T-cell (primary cell): ENCODE measurements around the gene MESP2. TPM values are rescaled to one million over a fixed set of nuclear protein-coding genes. Genes with fewer than 3 reads are reported as not detected.

ENCODE experiments used
- ATAC-seq, 4 experiments: fragments of 200-7000 bp in 3 of 4; fragments of 150-1000 bp in 1 of 4; cut with Tn5 transposase; replicated peaks in 1 of 4; 1 replicate in 3 of 4; 2 replicates in 1 of 4; pipeline ENCODE4 v1.10.0; 2021; ENCODE audit warnings: moderate library complexity in 3 of 4, mild to moderate bottlenecking in 2 of 4, moderate number of reproducible peaks in 1 of 4
- CTCF ChIA-PET, 2 donors: fragments of 300-600 bp; sonication (Branson Sonifier 250); formaldehyde crosslinking; loops; one replicate each; lab custom pipeline; 2022; ENCODE audit warnings: antibody characterized with exemption in 2 of 2; lab: Charles Lee
- POLR2A ChIA-PET, 2 donors: fragments of 300-600 bp; sonication (Branson Sonifier 250); formaldehyde crosslinking; loops; one replicate each; lab custom pipeline; 2022; ENCODE audit warnings: antibody characterized with exemption in 2 of 2; lab: Charles Lee
- DNase-seq, 35 experiments: peaks; one replicate each; pipeline versions ENCODE4 v3.0.0 to v3.0.0-alpha.2; 2013 to 2023
- H3K27ac ChIP-seq: one replicate; pipeline ENCODE4 v1.5.1; 2013; ENCODE audit warnings: low read length
- H3K27me3 ChIP-seq, 2 experiments: replicated peaks in 1 of 2; 1 replicate in 1 of 2; 2 replicates in 1 of 2; pipeline versions ENCODE4 v1.6.1 to v1.7.0; 2013; ENCODE audit warnings: low read length in 1 of 2, mixed read lengths in 1 of 2; ENCODE audit not compliant: control insufficient read depth in 2 of 2, insufficient read depth in 2 of 2; ENCODE audit errors: extremely low read depth in 1 of 2
- H3K36me3 ChIP-seq, 2 donors: 1 replicate in 1 of 2; 2 replicates in 1 of 2; pipeline versions ENCODE4 v1.6.1 to v1.7.0; 2013; ENCODE audit warnings: low read length in 1 of 2; ENCODE audit not compliant: control insufficient read depth in 2 of 2, insufficient read depth in 1 of 2; ENCODE audit errors: extremely low read depth in 1 of 2
- H3K4me1 ChIP-seq, 2 experiments: 1 replicate in 1 of 2; 2 replicates in 1 of 2; pipeline versions ENCODE4 v1.6.1 to v1.7.0; 2013; ENCODE audit warnings: low read length in 2 of 2, mixed read lengths in 1 of 2; ENCODE audit not compliant: insufficient read depth in 2 of 2, control insufficient read depth in 1 of 2; ENCODE audit errors: extremely low read depth in 1 of 2
- H3K4me3 ChIP-seq, 2 donors: 1 replicate in 1 of 2; 2 replicates in 1 of 2; pipeline versions ENCODE4 v1.5.1 to v1.7.0; 2013; ENCODE audit warnings: mild to moderate bottlenecking in 2 of 2, low read length in 1 of 2, moderate library complexity in 1 of 2; ENCODE audit not compliant: control insufficient read depth in 1 of 2; ENCODE audit errors: extremely low read depth in 1 of 2
- H3K9me3 ChIP-seq: 2 replicates; pipeline ENCODE4 v1.7.0; 2013
- H3K27ac Mint-ChIP-seq, 2 donors: one replicate each; pipeline ENCODE4 v1.8.0; 2020 to 2021; ENCODE audit warnings: mild to moderate bottlenecking in 2 of 2, mixed read lengths in 2 of 2
- H3K27me3 Mint-ChIP-seq, 2 donors: one replicate each; pipeline ENCODE4 v1.8.0; 2021 to 2022; ENCODE audit warnings: mixed read lengths in 2 of 2
- H3K36me3 Mint-ChIP-seq: one replicate; pipeline ENCODE4 v1.8.0; 2021; ENCODE audit warnings: mixed read lengths
- H3K4me1 Mint-ChIP-seq, 3 donors: one replicate each; pipeline ENCODE4 v1.8.0; 2020 to 2022; ENCODE audit warnings: mixed read lengths in 3 of 3, mild to moderate bottlenecking in 1 of 3
- H3K4me3 Mint-ChIP-seq, 3 donors: one replicate each; pipeline ENCODE4 v1.8.0; 2020 to 2022; ENCODE audit warnings: mild to moderate bottlenecking in 3 of 3, mixed read lengths in 3 of 3, moderate library complexity in 3 of 3
- H3K9me3 Mint-ChIP-seq, 3 donors: one replicate each; pipeline ENCODE4 v1.8.0; 2020 to 2022; ENCODE audit warnings: mixed read lengths in 3 of 3
- WGBS: methylation state at CpG from one replicate; pipeline ENCODE4 v1.1.5; 2013; ENCODE audit warnings: missing lambda C conversion rate; ENCODE audit not compliant: insufficient coverage; 5-methylcytosine and 5-hydroxymethylcytosine counted together
- total RNA-seq, 35 experiments: library from RNA in 6 of 35; stranded (reverse) in 6 of 35; fragments of 120-200 nt in 1 of 35; gene quantifications; one replicate each; pipeline versions ENCODE4 v1.2.1 to v1.2.4 and lab custom pipeline; 2013 to 2026

MESP2 gene
- total RNA-seq, 5 donors from 2014 or later (not counting 1 experiment from before 2014, with no cell fraction given): not detected

GRCh38 chr15:89792106-89792805, 16.1 kb downstream of the MESP2 start:
- 95% methylated on average over 13 of the region's 22 CpGs for WGBS
- no peaks in the 10 kb centered on the region for H3K4me1 ChIP-seq
- no peak for DNase-seq

GRCh38 chr15:89794627-89795241, 18.6 kb downstream of the MESP2 start:
- no peak overlapping the region for H3K27ac Mint-ChIP-seq
- Histone ChIP-seq H3K27ac (no peak overlapping the region), H3K4me1 (no peaks in the 10 kb centered on the region), H3K36me3 (no peaks in the 10 kb centered on the region), H3K9me3 (no peaks in the 10 kb centered on the region), H3K4me3 (no peak overlapping the region), H3K27me3 (peaks cover 0 to 20% of the 10 kb centered on the region in 2 experiments)
- ChIA-PET POLR2A (no interaction called here), CTCF (interaction anchor here in 1 of 2 donors (0.6 kb wide), 1 partner anchor 12 kb away, joined by 4 read pairs; no protein-coding TSS in a partner anchor)
- DNase-seq: no peak
- peaks cover 0 to 14% of the 10 kb centered on the region in 2 donors for H3K27me3 Mint-ChIP-seq
- no peak for ATAC-seq
- H3K36me3 Mint-ChIP-seq: no peaks in the 10 kb centered on the region
- WGBS: 60% methylated on average over 2 of the region's 5 CpGs
- H3K4me3 Mint-ChIP-seq: no peak overlapping the region
- no peaks in the 10 kb centered on the region for H3K4me1 Mint-ChIP-seq
- peaks cover 4 to 18% (median 6%) of the 10 kb centered on the region in 3 donors for H3K9me3 Mint-ChIP-seq

More at GRCh38 chr15:89792106-89792805, 16.1 kb downstream of the MESP2 start:
- ChIA-PET CTCF (no interaction called here), POLR2A (no interaction called here)
- Histone ChIP-seq H3K4me3 (no peak overlapping the region), H3K27ac (no peak overlapping the region), H3K36me3 (no peaks in the 10 kb centered on the region), H3K9me3 (no peaks in the 10 kb centered on the region), H3K27me3 (peaks cover 0 to 16% of the 10 kb centered on the region in 2 experiments)
- Mint-ChIP-seq H3K9me3 (peaks cover 6 to 28% (median 13%) of the 10 kb centered on the region in 3 donors), H3K4me3 (no peak overlapping the region), H3K27ac (no peak overlapping the region), H3K4me1 (no peaks in the 10 kb centered on the region), H3K27me3 (peaks cover 0 to 14% of the 10 kb centered on the region in 2 donors), H3K36me3 (peaks cover 2% of the 10 kb centered on the region)
- no peak for ATAC-seq

- Mint-ChIP-seq H3K4me3 (no peak overlapping the region), H3K27ac (no peak overlapping the region), H3K4me1 (no peaks in the 10 kb centered on the region), H3K27me3 (peaks cover 5 to 14% of the 10 kb centered on the region in 2 donors), H3K9me3 (peaks cover 4 to 18% (median 6%) of the 10 kb centered on the region in 3 donors), H3K36me3 (no peaks in the 10 kb centered on the region)
- H3K4me3 ChIP-seq: no peak overlapping the region
- H3K36me3 ChIP-seq: no peaks in the 10 kb centered on the region
- no peak overlapping the region for H3K27ac ChIP-seq
- ChIA-PET POLR2A (no interaction called here), CTCF (no interaction called here)
- DNase-seq (no peak), ATAC-seq (no peak)
- H3K27me3 ChIP-seq: peaks cover 0 to 15% of the 10 kb centered on the region in 2 experiments
- no peaks in the 10 kb centered on the region for H3K4me1 ChIP-seq
- no peaks in the 10 kb centered on the region for H3K9me3 ChIP-seq
These were observed 19.9 kb downstream of the MESP2 start for GRCh38 chr15:89795996-89796395.

- no peaks in the 10 kb centered on the region for H3K4me1 ChIP-seq
- ChIA-PET POLR2A (no interaction called here), CTCF (interaction anchor here (0.6 kb wide), 2 partner anchors 9 to 56 kb away, joined by 4 to 5 read pairs; no protein-coding TSS in a partner anchor)
- H3K36me3 Mint-ChIP-seq: no peaks in the 10 kb centered on the region
- no peaks in the 10 kb centered on the region for H3K4me1 Mint-ChIP-seq
- H3K36me3 ChIP-seq: no peaks in the 10 kb centered on the region
- DNase-seq (no peak), ATAC-seq (no peak)
- WGBS: 61% methylated on average over 3 of the region's 4 CpGs
- H3K27me3 Mint-ChIP-seq: peaks cover 11% of the 10 kb centered on the region in 2 donors
- peaks cover 4 to 18% (median 6%) of the 10 kb centered on the region in 3 donors for H3K9me3 Mint-ChIP-seq
- no peak overlapping the region for H3K4me3 ChIP-seq
- H3K9me3 ChIP-seq: no peaks in the 10 kb centered on the region
- no peak overlapping the region for H3K4me3 Mint-ChIP-seq
- no peak overlapping the region for H3K27ac Mint-ChIP-seq
- peaks cover 0 to 23% of the 10 kb centered on the region in 2 experiments for H3K27me3 ChIP-seq
- no peak overlapping the region for H3K27ac ChIP-seq
These were observed 21.6 kb downstream of the MESP2 start for GRCh38 chr15:89797678-89798201.

- Mint-ChIP-seq H3K36me3 (no peaks in the 10 kb centered on the region), H3K9me3 (peaks cover 4 to 18% (median 6%) of the 10 kb centered on the region in 3 donors), H3K27ac (no peak overlapping the region), H3K4me3 (no peak overlapping the region), H3K27me3 (peaks cover 11% of the 10 kb centered on the region in 2 donors), H3K4me1 (no peaks in the 10 kb centered on the region)
- WGBS: 79% methylated on average over 15 of the region's 20 CpGs
- DNase-seq: no peak
- no peaks in the 10 kb centered on the region for H3K9me3 ChIP-seq
- H3K4me3 ChIP-seq: no peak overlapping the region
- H3K27me3 ChIP-seq: peaks cover 0 to 30% of the 10 kb centered on the region in 2 experiments
- H3K36me3 ChIP-seq: no peaks in the 10 kb centered on the region
- no peak for ATAC-seq
- H3K27ac ChIP-seq: no peak overlapping the region
- POLR2A ChIA-PET: no interaction called here
- no peaks in the 10 kb centered on the region for H3K4me1 ChIP-seq
- CTCF ChIA-PET: no interaction called here
These were observed 23.1 kb downstream of the MESP2 start for GRCh38 chr15:89799011-89799911.
